Activated naive CD8-positive, alpha-beta T cell treated with anti-CD3 and anti-CD28 coated beads, Interleukin-2, amount 10 ng/mL, durations not matched to agents 7 days and 5 days (primary cell): ENCODE results near the gene MTFMT. TPM values are rescaled to one million over a fixed set of nuclear protein-coding genes. Genes with fewer than 3 reads are reported as not detected.
A peak's percentile ranks its signal among the peaks of the same experiment; 100 is the strongest.
"Not testable (repeated sequence)": the region's sequence is repeated elsewhere in the genome, so short reads cannot be mapped to it uniquely, and the experiment has no call there.

Experiments
- ATAC-seq: fragments of 150-1000 bp; cut with Tn5 transposase; one replicate; pipeline ENCODE4 v1.10.0; 2021; ENCODE audit warnings: low read depth, moderate library complexity
- POLR2A ChIA-PET: fragments of 350-600 bp; sonication (Branson Sonifier 250); formaldehyde crosslinking; loops from one replicate; lab custom pipeline; 2021; ENCODE audit warnings: antibody characterized with exemption; lab: Charles Lee
- DNase-seq: peaks from one replicate; pipeline ENCODE4 v3.0.0; 2021
- H3K27ac Mint-ChIP-seq: one replicate; pipeline ENCODE4 v1.8.0; 2022; ENCODE audit warnings: mild to moderate bottlenecking, mixed read lengths
- H3K27me3 Mint-ChIP-seq: one replicate; pipeline ENCODE4 v1.8.0; 2022; ENCODE audit warnings: mild to moderate bottlenecking, moderate library complexity, mixed read lengths
- H3K36me3 Mint-ChIP-seq: one replicate; pipeline ENCODE4 v1.8.0; 2021; ENCODE audit warnings: mild to moderate bottlenecking, mixed read lengths
- H3K4me1 Mint-ChIP-seq: one replicate; pipeline ENCODE4 v1.8.0; 2021; ENCODE audit warnings: mixed read lengths
- H3K4me3 Mint-ChIP-seq: one replicate; pipeline ENCODE4 v1.8.0; 2022; ENCODE audit warnings: mild to moderate bottlenecking, moderate library complexity, mixed read lengths
- H3K9me3 Mint-ChIP-seq: one replicate; pipeline ENCODE4 v1.8.0; 2021; ENCODE audit warnings: mixed read lengths
- total RNA-seq, 2 experiments: library from RNA; stranded (reverse); gene quantifications; one replicate each; pipeline ENCODE4 v1.2.3, GENCODE V29; 2021

The MTFMT gene
- total RNA-seq, 2 experiments from 2014 or later, result 19.8 to 21.3 TPM

- not testable (repeated sequence) for DNase-seq, H3K27ac Mint-ChIP-seq, H3K9me3 Mint-ChIP-seq, H3K4me1 Mint-ChIP-seq, H3K27me3 Mint-ChIP-seq, H3K4me3 Mint-ChIP-seq, ATAC-seq
- POLR2A ChIA-PET, result interaction anchor here (0.6 kb wide), 1 partner anchor 17 kb away, joined by 7 read pairs; no protein-coding TSS in a partner anchor
- peaks cover 42% of the 10 kb centered on the region for H3K36me3 Mint-ChIP-seq
These were observed 18.2 kb downstream of the MTFMT start for GRCh38 chr15:65011198-65011597.

DNA sequence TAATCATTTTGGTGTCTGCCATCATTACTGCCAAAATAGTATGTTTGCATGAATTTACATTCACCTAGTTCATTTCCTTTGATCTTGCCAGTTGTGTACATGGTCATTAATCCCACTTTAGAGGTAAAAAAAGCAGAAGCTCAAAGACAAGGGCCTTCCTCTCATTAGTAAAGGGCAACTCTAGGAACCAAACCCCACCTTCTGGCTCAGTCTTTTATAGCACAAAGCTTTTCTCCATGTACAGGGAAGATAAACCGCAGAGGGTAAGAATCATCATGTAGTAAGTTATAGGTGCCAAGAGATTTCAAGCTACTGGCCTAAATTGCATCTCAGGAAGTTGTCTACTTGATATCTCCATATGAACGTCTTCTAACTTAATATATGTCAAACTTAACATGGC lies 20.5 kb downstream of the MTFMT start:
- Mint-ChIP-seq H3K27ac (no peak overlapping the region), H3K4me1 (no peaks in the 10 kb centered on the region), H3K9me3 (peaks cover 5% of the 10 kb centered on the region), H3K4me3 (no peak overlapping the region), H3K27me3 (no peaks in the 10 kb centered on the region), H3K36me3 (peaks cover 26% of the 10 kb centered on the region)
- ATAC-seq (no peak), DNase-seq (no peak)
- POLR2A ChIA-PET, result no interaction called here

- H3K9me3 Mint-ChIP-seq, result no peaks in the 10 kb centered on the region
- no peak overlapping the region for H3K4me3 Mint-ChIP-seq
- H3K27me3 Mint-ChIP-seq, result no peaks in the 10 kb centered on the region
- DNase-seq (no peak), ATAC-seq (no peak)
- POLR2A ChIA-PET, result interaction anchor here (0.7 kb wide), 1 partner anchor 1523 kb away, joined by 3 read pairs; no protein-coding TSS in a partner anchor
- no peaks in the 10 kb centered on the region for H3K4me1 Mint-ChIP-seq
- H3K36me3 Mint-ChIP-seq, result peaks cover 12% of the 10 kb centered on the region
- H3K27ac Mint-ChIP-seq, result no peak overlapping the region
These were observed 22.6 kb downstream of the MTFMT start for GRCh38 chr15:65006876-65007275.

GRCh38 chr15:65004993-65005392 lies 24.4 kb downstream of the MTFMT start:
- no peak overlapping the region for H3K27ac Mint-ChIP-seq

GRCh38 chr15:64997745-64998375 lies 31.6 kb downstream of the MTFMT start:
- POLR2A ChIA-PET, result interaction anchor here (0.9 kb wide), 1 partner anchor 7 kb away, joined by 3 read pairs; no protein-coding TSS in a partner anchor
- peaks cover 4% of the 10 kb centered on the region for H3K4me1 Mint-ChIP-seq
- no peak for ATAC-seq

More at GRCh38 chr15:65004993-65005392, 24.4 kb downstream of the MTFMT start:
- Mint-ChIP-seq H3K9me3 (no peaks in the 10 kb centered on the region), H3K27me3 (no peaks in the 10 kb centered on the region), H3K36me3 (peaks cover 7% of the 10 kb centered on the region), H3K4me3 (no peak overlapping the region), H3K4me1 (no peaks in the 10 kb centered on the region)
- ATAC-seq (no peak), DNase-seq (no peak)
- POLR2A ChIA-PET, result interaction anchor here (0.6 to 1.2 kb wide), 2 partner anchors 8 to 204 kb away, joined by 3 to 4 read pairs; no protein-coding TSS in a partner anchor

DNA sequence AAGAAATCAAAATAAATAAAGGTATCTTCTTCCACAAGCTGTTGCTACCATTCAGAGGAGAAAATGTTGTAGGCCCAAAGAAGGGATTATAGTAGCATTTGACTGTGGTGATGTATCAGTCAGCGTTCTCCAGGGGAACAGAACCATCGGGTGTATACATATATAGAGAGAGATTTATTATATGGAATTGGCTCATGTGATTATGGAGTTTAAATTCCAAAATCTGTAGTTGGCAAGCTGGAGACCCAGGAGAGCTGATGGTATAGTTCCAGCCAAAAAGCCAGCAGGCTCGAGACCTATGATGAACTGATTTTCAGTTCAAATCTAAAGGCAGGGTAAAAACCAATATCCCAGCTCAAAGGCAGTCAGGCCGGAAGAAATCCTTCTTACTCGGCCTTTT lies 32.4 kb downstream of the MTFMT start:
- H3K27me3 Mint-ChIP-seq, result peaks cover 3% of the 10 kb centered on the region
- H3K36me3 Mint-ChIP-seq, result no peaks in the 10 kb centered on the region
- H3K4me1 Mint-ChIP-seq, result peaks cover 5% of the 10 kb centered on the region
- DNase-seq (no peak), ATAC-seq (no peak)
- H3K9me3 Mint-ChIP-seq, result no peaks in the 10 kb centered on the region
- no peak overlapping the region for H3K27ac Mint-ChIP-seq
- no peak overlapping the region for H3K4me3 Mint-ChIP-seq
- POLR2A ChIA-PET, result interaction anchor here (0.9 kb wide), 1 partner anchor 8 kb away, joined by 3 read pairs; no protein-coding TSS in a partner anchor

More at GRCh38 chr15:64997745-64998375, 31.6 kb downstream of the MTFMT start:
- no peak for DNase-seq
- Mint-ChIP-seq H3K4me3 (no peak overlapping the region), H3K9me3 (no peaks in the 10 kb centered on the region), H3K36me3 (peaks cover under 1% of the 10 kb centered on the region), H3K27ac (no peak overlapping the region), H3K27me3 (peaks cover 3% of the 10 kb centered on the region)

DNA sequence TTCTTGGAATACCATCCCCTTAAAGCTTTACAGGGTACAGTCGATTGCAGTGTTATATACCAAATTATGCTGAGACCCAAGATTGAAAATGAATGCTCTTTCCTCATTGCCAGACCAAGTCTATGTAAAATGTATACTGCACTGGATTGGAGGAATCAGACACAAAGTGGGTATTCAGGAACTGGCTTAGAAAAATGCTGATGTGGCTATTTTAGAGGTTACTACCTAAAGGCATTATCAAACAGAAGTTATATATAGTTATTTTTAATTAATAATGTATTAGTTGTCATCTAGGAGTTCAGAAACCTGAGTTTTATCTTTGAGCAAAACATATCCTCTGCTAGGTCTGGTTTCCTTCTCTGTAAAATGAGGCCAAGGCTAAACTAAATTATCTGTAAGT lies 36.1 kb downstream of the MTFMT start:
- H3K4me1 Mint-ChIP-seq, result peaks cover 18% of the 10 kb centered on the region
- POLR2A ChIA-PET, result interaction anchor here (2.0 kb wide), 1 partner anchor 311 kb away, joined by 7 read pairs; the partner anchor contains the start of gene RNU5B-1
- DNase-seq, result no peak
- no peak for ATAC-seq
- H3K27me3 Mint-ChIP-seq, result peaks cover 3% of the 10 kb centered on the region
- H3K9me3 Mint-ChIP-seq, result no peaks in the 10 kb centered on the region
- peak overlapping the region; percentile 78 for H3K27ac Mint-ChIP-seq
- peak overlapping the region; percentile 61 for H3K4me3 Mint-ChIP-seq
- H3K36me3 Mint-ChIP-seq, result no peaks in the 10 kb centered on the region

DNA sequence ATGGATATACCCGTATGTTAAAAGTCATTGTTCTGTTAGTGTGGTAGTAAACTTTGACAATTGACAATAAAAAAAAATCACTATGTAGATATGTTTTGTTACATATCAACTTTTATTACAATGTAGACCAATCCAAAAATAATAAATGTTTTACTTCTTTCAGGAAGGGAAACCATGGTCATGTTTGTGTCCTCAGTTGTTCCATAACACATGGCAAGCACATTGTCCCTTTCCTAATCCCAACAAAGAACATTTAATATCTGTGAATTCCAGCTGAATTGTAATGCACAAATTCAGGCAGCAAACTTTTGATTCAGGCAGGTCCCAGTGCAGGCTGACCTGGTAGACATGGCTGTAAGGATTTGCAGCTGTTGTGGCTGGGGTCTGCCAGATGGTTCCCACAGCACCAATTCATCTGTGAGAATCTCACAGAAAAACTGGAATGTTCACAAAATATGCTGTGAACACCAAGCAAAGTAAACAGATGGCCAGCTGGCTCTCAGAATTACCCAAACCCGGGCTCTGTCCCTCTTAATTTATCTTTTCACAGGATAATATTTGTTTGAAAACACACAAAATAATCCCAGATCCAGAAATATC lies 37.8 kb downstream of the MTFMT start:
- peaks cover 2% of the 10 kb centered on the region for H3K36me3 Mint-ChIP-seq
- no peaks in the 10 kb centered on the region for H3K9me3 Mint-ChIP-seq
- peaks cover 29% of the 10 kb centered on the region for H3K4me1 Mint-ChIP-seq
- no peak overlapping the region for H3K27ac Mint-ChIP-seq
- DNase-seq, result no peak
- POLR2A ChIA-PET, result interaction anchor here (0.5 to 2.0 kb wide), 2 partner anchors 293 to 313 kb away, joined by 4 to 7 read pairs; partner anchors contain the start of gene RNU5B-1
- H3K4me3 Mint-ChIP-seq, result no peak overlapping the region
- no peak for ATAC-seq
- peaks cover 3% of the 10 kb centered on the region for H3K27me3 Mint-ChIP-seq

DNA sequence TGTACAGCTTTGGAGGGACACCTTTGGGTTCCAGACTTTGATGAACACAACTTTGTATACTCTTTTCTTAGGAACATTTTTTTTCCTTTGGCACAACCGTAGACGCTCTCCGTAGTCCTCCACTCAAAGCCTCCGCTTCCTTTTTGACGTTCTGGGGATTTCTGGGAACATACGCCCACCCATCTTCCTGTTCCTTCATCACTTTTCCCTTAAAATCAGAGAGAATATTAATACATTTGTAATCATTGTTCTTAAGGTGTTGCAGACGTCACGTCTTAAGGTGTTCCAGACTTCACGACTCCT lies 39.3 kb downstream of the MTFMT start:
- Mint-ChIP-seq H3K9me3 (no peaks in the 10 kb centered on the region), H3K4me1 (peaks cover 36% of the 10 kb centered on the region), H3K4me3 (peak overlapping the region; percentile 94), H3K27ac (peak overlapping the region; percentile 90), H3K36me3 (peaks cover 2% of the 10 kb centered on the region), H3K27me3 (no peaks in the 10 kb centered on the region)
- no peak for DNase-seq
- no peak for ATAC-seq
- POLR2A ChIA-PET, result interaction anchor here (0.6 to 1.8 kb wide), 4 partner anchors 96 to 607 kb away, joined by 3 to 10 read pairs (median 3); partner anchors contain the start of gene RNU5B-1

DNA sequence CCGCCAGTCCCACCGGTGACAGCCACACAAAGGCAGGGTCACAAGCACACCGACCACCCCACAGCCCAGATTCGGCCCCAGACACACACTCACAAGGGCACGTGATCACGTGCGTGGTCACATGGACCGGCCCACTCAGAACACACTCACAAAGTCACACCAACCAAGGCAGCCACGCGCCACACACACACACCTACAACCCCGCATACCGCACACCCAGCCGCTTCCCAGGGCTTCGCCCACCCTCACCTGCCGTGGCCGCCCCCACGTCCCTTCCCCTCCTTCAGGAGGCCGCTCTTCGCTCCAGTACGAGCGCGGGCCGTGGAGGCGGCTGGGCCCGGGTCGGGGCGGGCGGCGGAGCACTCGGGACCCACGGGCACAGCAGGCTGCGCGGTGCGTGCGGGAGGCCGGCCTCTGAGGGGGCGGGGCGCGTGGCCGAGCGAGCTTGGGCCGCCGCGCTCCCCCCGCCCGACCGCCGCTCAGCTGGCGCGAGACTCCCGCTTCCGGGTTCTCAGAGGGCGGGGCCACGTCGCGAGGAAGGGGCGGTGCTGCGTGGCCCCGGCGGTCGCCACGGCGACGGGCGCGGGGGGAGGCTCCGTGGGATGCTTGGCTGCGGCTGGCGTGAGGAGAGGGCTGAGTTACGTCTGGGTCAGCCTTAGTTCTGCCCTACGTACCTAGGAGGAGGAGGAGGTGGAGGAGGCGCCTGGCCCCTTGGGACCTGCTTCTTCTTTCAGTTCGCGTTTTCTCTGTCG lies 39.8 kb downstream of the MTFMT start, which contains the start of gene SPG21:
Gene SPG21 (minus strand): TSS at position 499 of the 752 bp plus-strand sequence. CDS start 6,345 bp downstream, outside the sequence.
- Mint-ChIP-seq H3K36me3 (peaks cover 2% of the 10 kb centered on the region), H3K4me3 (peak within 1 kb of the TSS; percentile 94), H3K4me1 (peaks cover 37% of the 10 kb centered on the region), H3K27ac (peak within 1 kb of the TSS; percentile 90), H3K9me3 (no peaks in the 10 kb centered on the region), H3K27me3 (no peaks in the 10 kb centered on the region)
- ATAC-seq (peak; percentile 94), DNase-seq (peak; percentile 97)
- POLR2A ChIA-PET, result interaction anchor here (0.6 to 1.8 kb wide), 6 partner anchors 96 to 607 kb away, joined by 3 to 10 read pairs (median 3); partner anchors contain the start of gene RNU5B-1

DNA sequence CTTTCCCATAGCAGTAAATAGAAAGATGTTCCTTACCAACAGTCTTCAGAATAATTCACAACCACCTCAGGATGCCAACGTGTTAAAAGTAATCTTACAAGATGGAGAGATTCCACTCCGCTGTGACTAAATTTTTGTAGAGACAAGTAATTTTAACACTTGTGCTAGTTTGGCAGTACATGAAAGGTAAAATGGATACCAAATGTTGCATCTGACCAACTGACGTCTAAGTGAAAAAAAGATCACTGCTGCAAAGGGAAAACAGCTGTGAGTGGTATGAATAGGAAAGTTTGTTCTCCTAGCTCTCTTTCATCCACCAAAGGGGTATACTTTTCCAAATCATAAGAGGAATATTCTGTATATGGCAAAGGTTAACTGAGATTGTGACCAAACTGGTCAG lies 42.3 kb downstream of the MTFMT start:
- Mint-ChIP-seq H3K4me3 (no peak overlapping the region), H3K27me3 (no peaks in the 10 kb centered on the region), H3K27ac (no peak overlapping the region), H3K9me3 (no peaks in the 10 kb centered on the region), H3K4me1 (peaks cover 37% of the 10 kb centered on the region), H3K36me3 (peaks cover 10% of the 10 kb centered on the region)
- DNase-seq (no peak), ATAC-seq (no peak)
- POLR2A ChIA-PET, result no interaction called here

DNA sequence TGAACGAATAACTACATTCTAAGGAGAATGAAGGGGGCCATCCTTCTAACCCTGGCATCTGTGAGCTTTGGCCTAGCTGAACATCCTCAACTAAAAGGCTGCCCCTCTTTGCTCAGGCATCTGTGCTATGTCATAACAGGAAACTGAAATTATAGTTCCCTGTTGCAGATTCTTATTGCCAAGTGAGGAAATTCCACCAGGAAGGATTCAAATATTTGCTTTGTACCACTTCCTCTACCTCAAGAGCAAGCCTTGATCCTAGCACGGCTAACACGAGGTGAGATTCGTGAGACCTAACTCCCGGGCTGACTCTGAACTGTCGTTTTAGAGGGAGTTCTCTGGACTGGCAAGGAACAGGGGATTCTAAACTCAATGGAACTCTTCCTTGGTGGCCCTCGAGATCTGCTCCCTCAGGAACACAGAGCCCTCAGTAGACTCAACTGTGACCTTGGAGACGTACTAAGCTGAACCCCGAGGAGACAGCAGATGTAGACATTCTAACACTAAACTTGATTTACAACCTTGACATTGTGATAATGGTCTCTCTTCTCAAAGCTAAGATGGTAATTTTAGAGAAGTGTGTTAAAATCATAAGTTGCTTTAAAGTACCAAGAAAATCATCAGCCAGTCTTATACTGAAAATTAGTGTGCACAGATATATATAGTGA lies 43.9 kb downstream of the MTFMT start:
- peaks cover 10% of the 10 kb centered on the region for H3K36me3 Mint-ChIP-seq
- peaks cover 34% of the 10 kb centered on the region for H3K4me1 Mint-ChIP-seq
- no peak for ATAC-seq
- H3K9me3 Mint-ChIP-seq, result no peaks in the 10 kb centered on the region
- no peaks in the 10 kb centered on the region for H3K27me3 Mint-ChIP-seq
- H3K27ac Mint-ChIP-seq, result peak overlapping the region; percentile 42
- DNase-seq, result no peak
- POLR2A ChIA-PET, result interaction anchor here (0.7 to 1.1 kb wide), 2 partner anchors 109 to 310 kb away, joined by 3 to 6 read pairs; no protein-coding TSS in a partner anchor
- no peak overlapping the region for H3K4me3 Mint-ChIP-seq
